HepG2 (cell line): ENCODE data around the gene STX12. TPM values are rescaled to one million over a fixed set of nuclear protein-coding genes. Genes with fewer than 3 reads are reported as not detected.

Source experiments
- AGO2 ChIP-seq: fragments of 200-400 bp; formaldehyde crosslinking; optimal IDR thresholded peaks from 2 replicates; pipeline ENCODE3; 2017; ENCODE audit warnings: mild to moderate bottlenecking, low read depth, low read length, moderate library complexity
- ARID2 ChIP-seq: sonication (generic); formaldehyde crosslinking; IDR thresholded peaks from 2 replicates; pipeline ENCODE4 v1.8.1; 2022; ENCODE audit warnings: mild to moderate bottlenecking, missing genetic modification reagents, borderline replicate concordance
- CC2D1A ChIP-seq: sonication (generic); formaldehyde crosslinking; IDR thresholded peaks from 2 replicates; pipeline ENCODE4 v1.8.1; 2023; ENCODE audit warnings: mild to moderate bottlenecking, missing genetic modification reagents
- ETV5 ChIP-seq: IDR thresholded peaks from 2 replicates; pipeline ENCODE4 v1.6.1; 2018; ENCODE audit warnings: missing biosample characterization, missing genetic modification reagents, inconsistent platforms, borderline replicate concordance
- FOXK1 ChIP-seq: sonication (generic); formaldehyde crosslinking; IDR thresholded peaks from 2 replicates; pipeline ENCODE4 v1.4.0; 2020; ENCODE audit warnings: low read depth, missing genetic modification reagents, borderline replicate concordance
- HOXD1 ChIP-seq: sonication (generic); formaldehyde crosslinking; IDR thresholded peaks from 2 replicates; pipeline ENCODE4 v1.5.0; 2020; ENCODE audit warnings: missing genetic modification reagents
- KLF11 ChIP-seq: IDR thresholded peaks from 2 replicates; pipeline ENCODE4 v1.6.1; 2016; ENCODE audit warnings: missing compliant biosample characterization
- MXI1 ChIP-seq: IDR thresholded peaks from 3 replicates; pipeline ENCODE4 v1.6.1; 2012; ENCODE audit warnings: low read depth, low read length, inconsistent platforms, borderline replicate concordance
- PAWR ChIP-seq: sonication (generic); formaldehyde crosslinking; IDR thresholded peaks from 2 replicates; pipeline ENCODE4 v1.4.0; 2020; ENCODE audit warnings: missing genetic modification reagents, mild to moderate bottlenecking, borderline replicate concordance
- PTBP1 ChIP-seq: fragments of 200-400 bp; formaldehyde crosslinking; IDR thresholded peaks from 2 replicates; pipeline ENCODE4 v1.6.1; 2018; ENCODE audit warnings: low read length, low read depth; ENCODE audit not compliant: poor library complexity, severe bottlenecking
- SAP130 ChIP-seq: IDR thresholded peaks from 2 replicates; pipeline ENCODE4 v1.6.1; 2016; ENCODE audit warnings: low read depth
- SIN3B ChIP-seq: fragments of 150-350 bp; IDR thresholded peaks from 2 replicates; pipeline ENCODE4 v1.6.1; 2014; ENCODE audit warnings: low read length
- SP140L ChIP-seq: sonication (generic); formaldehyde crosslinking; IDR thresholded peaks from 2 replicates; pipeline ENCODE4 v1.4.0; 2020; ENCODE audit warnings: missing genetic modification reagents, borderline replicate concordance
- TARDBP ChIP-seq: sonication (generic); formaldehyde crosslinking; IDR thresholded peaks from 2 replicates; pipeline ENCODE4 v1.8.0; 2022; ENCODE audit warnings: mild to moderate bottlenecking, missing genetic modification reagents
- TBL1XR1 ChIP-seq: fragments of 150-350 bp; IDR thresholded peaks from 2 replicates; pipeline ENCODE4 v1.6.1; 2014; ENCODE audit warnings: borderline replicate concordance, low read length; ENCODE audit not compliant: partially characterized antibody
- ZFP36L2 ChIP-seq: sonication (generic); formaldehyde crosslinking; IDR thresholded peaks from 2 replicates; pipeline ENCODE4 v1.4.0; 2020; ENCODE audit warnings: missing genetic modification reagents
- ZNF121 ChIP-seq: sonication (generic); formaldehyde crosslinking; IDR thresholded peaks from 2 replicates; pipeline ENCODE4 v1.5.0; 2020; ENCODE audit warnings: mild to moderate bottlenecking, missing genetic modification reagents
- ZNF251 ChIP-seq: sonication (generic); formaldehyde crosslinking; IDR thresholded peaks from 2 replicates; pipeline ENCODE4 v1.9.0; 2021; ENCODE audit warnings: mild to moderate bottlenecking, missing genetic modification reagents
- ZNF547 ChIP-seq: sonication (generic); formaldehyde crosslinking; IDR thresholded peaks from 2 replicates; pipeline ENCODE4 v1.5.1; 2020; ENCODE audit warnings: mild to moderate bottlenecking, missing genetic modification reagents
- ZNF672 ChIP-seq: sonication (generic); formaldehyde crosslinking; IDR thresholded peaks from 2 replicates; pipeline ENCODE4 v1.8.1; 2022; ENCODE audit warnings: missing genetic modification reagents
- polyA plus RNA-seq, 8 experiments: library from polyadenylated mRNA; depleted of rRNA in 3 of 8; stranded (reverse) in 7 of 8; unstranded in 1 of 8; fragments of >200 nt; fragmentation: Illumina TruSeq in 4 of 8; extraction: Trizol in 4 of 8; gene quantifications; 2 replicates each; pipeline versions ENCODE4 v1.2.1 to v1.2.3, GENCODE V29; 2011 to 2016; ENCODE audit warnings: low read depth in 4 of 8, missing spikeins in 1 of 8, mixed read lengths in 1 of 8; ENCODE audit not compliant: insufficient read depth in 1 of 8
- total RNA-seq, 5 experiments: library from RNA; depleted of rRNA; stranded (reverse); fragments of >200 nt; fragmentation: Illumina TruSeq; extraction: Trizol; gene quantifications; 2 replicates each; pipeline ENCODE4 v1.2.3, GENCODE V29; 2016; ENCODE audit warnings: low read depth in 1 of 5
- TF ChIP-seq, protein P1 (sequence below): sonication (generic); formaldehyde crosslinking; IDR thresholded peaks from 2 replicates; pipeline ENCODE4 v1.8.1; 2023; ENCODE audit warnings: mild to moderate bottlenecking, missing genetic modification reagents
- TF ChIP-seq, protein P2 (sequence below): sonication (generic); formaldehyde crosslinking; IDR thresholded peaks from 2 replicates; pipeline ENCODE4 v1.4.0; 2020; ENCODE audit warnings: missing genetic modification reagents
- TF ChIP-seq, protein P3 (sequence below): IDR thresholded peaks from 2 replicates; pipeline ENCODE4 v1.6.1; 2016; ENCODE audit warnings: missing genetic modification reagents, missing compliant biosample characterization
- TF ChIP-seq, protein P4 (sequence below): sonication (generic); formaldehyde crosslinking; IDR thresholded peaks from 2 replicates; pipeline ENCODE4 v1.9.0; 2021; ENCODE audit warnings: missing genetic modification reagents, mild to moderate bottlenecking, borderline replicate concordance
- TF ChIP-seq, protein P5 (sequence below): sonication (generic); formaldehyde crosslinking; IDR thresholded peaks from 2 replicates; pipeline ENCODE4 v1.4.0; 2020; ENCODE audit warnings: missing genetic modification reagents
- TF ChIP-seq, protein P6 (sequence below): sonication (generic); formaldehyde crosslinking; IDR thresholded peaks from 2 replicates; pipeline ENCODE4 v1.8.1; 2023; ENCODE audit warnings: missing genetic modification reagents, mild to moderate bottlenecking, borderline replicate concordance

Gene STX12
- total and polyA plus RNA-seq, 2 of the 13 experiments (the other 11 are each of a cell fraction or from before 2014, with no cell fraction given): 9.0 to 19.7 TPM

DNA sequence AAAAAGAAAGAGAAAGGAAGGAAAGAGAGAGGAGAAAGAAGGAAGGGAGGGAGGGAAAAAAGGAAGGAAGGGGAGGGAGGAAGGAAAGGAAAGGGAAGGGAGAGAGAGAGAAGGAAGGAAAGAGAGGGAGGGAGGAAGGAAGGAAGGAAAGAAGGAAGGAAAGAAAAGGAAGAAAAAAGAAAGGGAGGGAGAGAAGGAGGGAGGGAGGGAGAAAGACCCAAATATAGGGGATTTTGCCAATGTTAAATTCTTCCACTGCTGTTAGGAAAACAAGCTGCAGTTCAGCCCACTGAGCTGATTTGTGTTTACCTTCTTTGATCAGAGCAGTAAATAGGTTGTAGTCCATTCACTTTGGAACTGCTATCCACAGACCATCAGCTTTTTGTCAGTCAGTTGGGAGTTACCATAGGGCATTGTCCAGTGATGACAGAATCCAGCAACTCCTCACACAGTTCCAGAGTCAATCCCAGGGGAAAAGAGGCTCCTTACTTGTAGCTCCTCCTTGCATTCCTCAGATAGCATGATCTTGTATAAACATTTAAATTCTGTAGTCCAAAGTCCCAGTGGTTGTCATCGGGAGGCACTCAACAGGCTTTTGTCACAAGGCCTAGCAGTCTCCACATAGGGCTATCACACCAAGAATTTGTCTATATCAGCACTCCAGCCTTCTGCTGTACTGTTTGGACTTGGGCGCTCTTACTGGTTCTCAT is 44.1 kb downstream of the STX12 start (continued):
- TF ChIP-seq CC2D1A (CRISPR knock-in tag): no peak
- TF ChIP-seq AGO2: no peak
- 0 out of 2 replicates have a peak, but pooled peaks have one; percentile 17 for TF ChIP-seq FOXK1 (CRISPR knock-in tag)
- peak; percentile 77 for TF ChIP-seq SAP130 (CRISPR knock-in tag)
- TF ChIP-seq ZNF547 (CRISPR knock-in tag): no peak
- TF ChIP-seq SIN3B: no peak
- no peak for TF ChIP-seq SP140L (CRISPR knock-in tag)
- TF ChIP-seq ZNF251 (CRISPR knock-in tag): no peak
- peak; percentile 26; the same call in 1 of the 3 replicates for TF ChIP-seq MXI1
- peak; percentile 69; the same call in 1 of the 2 replicates for TF ChIP-seq TARDBP
- no peak for TF ChIP-seq PAWR (CRISPR knock-in tag)
- no peak for TF ChIP-seq PTBP1
- TF ChIP-seq, protein P1, sequence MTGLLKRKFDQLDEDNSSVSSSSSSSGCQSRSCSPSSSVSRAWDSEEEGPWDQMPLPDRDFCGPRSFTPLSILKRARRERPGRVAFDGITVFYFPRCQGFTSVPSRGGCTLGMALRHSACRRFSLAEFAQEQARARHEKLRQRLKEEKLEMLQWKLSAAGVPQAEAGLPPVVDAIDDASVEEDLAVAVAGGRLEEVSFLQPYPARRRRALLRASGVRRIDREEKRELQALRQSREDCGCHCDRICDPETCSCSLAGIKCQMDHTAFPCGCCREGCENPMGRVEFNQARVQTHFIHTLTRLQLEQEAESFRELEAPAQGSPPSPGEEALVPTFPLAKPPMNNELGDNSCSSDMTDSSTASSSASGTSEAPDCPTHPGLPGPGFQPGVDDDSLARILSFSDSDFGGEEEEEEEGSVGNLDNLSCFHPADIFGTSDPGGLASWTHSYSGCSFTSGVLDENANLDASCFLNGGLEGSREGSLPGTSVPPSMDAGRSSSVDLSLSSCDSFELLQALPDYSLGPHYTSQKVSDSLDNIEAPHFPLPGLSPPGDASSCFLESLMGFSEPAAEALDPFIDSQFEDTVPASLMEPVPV (CRISPR knock-in tag): no peak
- TF ChIP-seq ZFP36L2: no peak
- no peak for TF ChIP-seq TBL1XR1
- TF ChIP-seq, protein P2, sequence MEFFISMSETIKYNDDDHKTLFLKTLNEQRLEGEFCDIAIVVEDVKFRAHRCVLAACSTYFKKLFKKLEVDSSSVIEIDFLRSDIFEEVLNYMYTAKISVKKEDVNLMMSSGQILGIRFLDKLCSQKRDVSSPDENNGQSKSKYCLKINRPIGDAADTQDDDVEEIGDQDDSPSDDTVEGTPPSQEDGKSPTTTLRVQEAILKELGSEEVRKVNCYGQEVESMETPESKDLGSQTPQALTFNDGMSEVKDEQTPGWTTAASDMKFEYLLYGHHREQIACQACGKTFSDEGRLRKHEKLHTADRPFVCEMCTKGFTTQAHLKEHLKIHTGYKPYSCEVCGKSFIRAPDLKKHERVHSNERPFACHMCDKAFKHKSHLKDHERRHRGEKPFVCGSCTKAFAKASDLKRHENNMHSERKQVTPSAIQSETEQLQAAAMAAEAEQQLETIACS (CRISPR knock-in tag): no peak
- TF ChIP-seq, protein P3, sequence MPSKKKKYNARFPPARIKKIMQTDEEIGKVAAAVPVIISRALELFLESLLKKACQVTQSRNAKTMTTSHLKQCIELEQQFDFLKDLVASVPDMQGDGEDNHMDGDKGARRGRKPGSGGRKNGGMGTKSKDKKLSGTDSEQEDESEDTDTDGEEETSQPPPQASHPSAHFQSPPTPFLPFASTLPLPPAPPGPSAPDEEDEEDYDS (CRISPR knock-in tag): peak; percentile 22; the same call in 1 of the 2 replicates
- TF ChIP-seq, protein P4, sequence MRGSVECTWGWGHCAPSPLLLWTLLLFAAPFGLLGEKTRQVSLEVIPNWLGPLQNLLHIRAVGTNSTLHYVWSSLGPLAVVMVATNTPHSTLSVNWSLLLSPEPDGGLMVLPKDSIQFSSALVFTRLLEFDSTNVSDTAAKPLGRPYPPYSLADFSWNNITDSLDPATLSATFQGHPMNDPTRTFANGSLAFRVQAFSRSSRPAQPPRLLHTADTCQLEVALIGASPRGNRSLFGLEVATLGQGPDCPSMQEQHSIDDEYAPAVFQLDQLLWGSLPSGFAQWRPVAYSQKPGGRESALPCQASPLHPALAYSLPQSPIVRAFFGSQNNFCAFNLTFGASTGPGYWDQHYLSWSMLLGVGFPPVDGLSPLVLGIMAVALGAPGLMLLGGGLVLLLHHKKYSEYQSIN (CRISPR knock-in tag): no peak
- TF ChIP-seq ARID2: 0 out of 2 replicates have a peak, but pooled peaks have one; percentile 38
- TF ChIP-seq, protein P5, sequence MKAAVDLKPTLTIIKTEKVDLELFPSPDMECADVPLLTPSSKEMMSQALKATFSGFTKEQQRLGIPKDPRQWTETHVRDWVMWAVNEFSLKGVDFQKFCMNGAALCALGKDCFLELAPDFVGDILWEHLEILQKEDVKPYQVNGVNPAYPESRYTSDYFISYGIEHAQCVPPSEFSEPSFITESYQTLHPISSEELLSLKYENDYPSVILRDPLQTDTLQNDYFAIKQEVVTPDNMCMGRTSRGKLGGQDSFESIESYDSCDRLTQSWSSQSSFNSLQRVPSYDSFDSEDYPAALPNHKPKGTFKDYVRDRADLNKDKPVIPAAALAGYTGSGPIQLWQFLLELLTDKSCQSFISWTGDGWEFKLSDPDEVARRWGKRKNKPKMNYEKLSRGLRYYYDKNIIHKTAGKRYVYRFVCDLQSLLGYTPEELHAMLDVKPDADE: no peak
- TF ChIP-seq HOXD1 (CRISPR knock-in tag): no peak
- no peak for TF ChIP-seq KLF11 (CRISPR knock-in tag)
- TF ChIP-seq, protein P6, sequence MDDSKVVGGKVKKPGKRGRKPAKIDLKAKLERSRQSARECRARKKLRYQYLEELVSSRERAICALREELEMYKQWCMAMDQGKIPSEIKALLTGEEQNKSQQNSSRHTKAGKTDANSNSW (CRISPR knock-in tag): no peak
- TF ChIP-seq ETV5 (CRISPR knock-in tag): no peak
- no peak for TF ChIP-seq ZNF121 (CRISPR knock-in tag)
- no peak for TF ChIP-seq ZNF672 (CRISPR knock-in tag)
